ENCODE data around the gene COX18. TPM values are rescaled to one million over a fixed set of nuclear protein-coding genes. Genes with fewer than 3 reads are reported as not detected.

Gene COX18
- total RNA-seq, 1 experiment from 2014 or later, result 26.9 TPM

DNA sequence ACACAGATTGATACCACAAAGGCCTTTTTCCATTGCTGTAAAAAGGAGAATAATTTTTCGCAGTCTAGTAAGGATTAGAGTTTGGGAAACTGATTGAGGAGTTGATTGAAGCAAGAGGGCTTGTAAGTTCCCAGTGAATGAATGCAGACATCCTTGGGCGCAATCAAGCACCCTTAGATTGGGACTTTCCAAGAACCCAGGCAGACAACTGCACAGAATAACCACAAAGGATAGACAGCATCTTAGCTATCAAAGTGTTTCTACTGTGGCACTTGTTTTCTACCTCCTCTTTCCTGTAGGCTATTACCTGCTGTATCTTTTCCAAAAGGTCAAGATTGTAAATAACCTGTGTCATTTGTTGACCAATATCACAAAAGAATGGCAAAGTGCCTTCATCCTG, 2.6 kb downstream of the COX18 start:
- CTCF ChIA-PET, result no interaction called here
- peaks cover 8% of the 10 kb centered on the region for H3K4me1 Mint-ChIP-seq
- TF ChIP-seq, protein P1, sequence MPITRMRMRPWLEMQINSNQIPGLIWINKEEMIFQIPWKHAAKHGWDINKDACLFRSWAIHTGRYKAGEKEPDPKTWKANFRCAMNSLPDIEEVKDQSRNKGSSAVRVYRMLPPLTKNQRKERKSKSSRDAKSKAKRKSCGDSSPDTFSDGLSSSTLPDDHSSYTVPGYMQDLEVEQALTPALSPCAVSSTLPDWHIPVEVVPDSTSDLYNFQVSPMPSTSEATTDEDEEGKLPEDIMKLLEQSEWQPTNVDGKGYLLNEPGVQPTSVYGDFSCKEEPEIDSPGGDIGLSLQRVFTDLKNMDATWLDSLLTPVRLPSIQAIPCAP (CRISPR knock-in tag; IDR thresholded peaks at IDR 0.05), result no peak
- TF ChIP-seq GABPB1 (CRISPR knock-in tag; IDR thresholded peaks at IDR 0.05), result no peak
- TF ChIP-seq, protein P2, sequence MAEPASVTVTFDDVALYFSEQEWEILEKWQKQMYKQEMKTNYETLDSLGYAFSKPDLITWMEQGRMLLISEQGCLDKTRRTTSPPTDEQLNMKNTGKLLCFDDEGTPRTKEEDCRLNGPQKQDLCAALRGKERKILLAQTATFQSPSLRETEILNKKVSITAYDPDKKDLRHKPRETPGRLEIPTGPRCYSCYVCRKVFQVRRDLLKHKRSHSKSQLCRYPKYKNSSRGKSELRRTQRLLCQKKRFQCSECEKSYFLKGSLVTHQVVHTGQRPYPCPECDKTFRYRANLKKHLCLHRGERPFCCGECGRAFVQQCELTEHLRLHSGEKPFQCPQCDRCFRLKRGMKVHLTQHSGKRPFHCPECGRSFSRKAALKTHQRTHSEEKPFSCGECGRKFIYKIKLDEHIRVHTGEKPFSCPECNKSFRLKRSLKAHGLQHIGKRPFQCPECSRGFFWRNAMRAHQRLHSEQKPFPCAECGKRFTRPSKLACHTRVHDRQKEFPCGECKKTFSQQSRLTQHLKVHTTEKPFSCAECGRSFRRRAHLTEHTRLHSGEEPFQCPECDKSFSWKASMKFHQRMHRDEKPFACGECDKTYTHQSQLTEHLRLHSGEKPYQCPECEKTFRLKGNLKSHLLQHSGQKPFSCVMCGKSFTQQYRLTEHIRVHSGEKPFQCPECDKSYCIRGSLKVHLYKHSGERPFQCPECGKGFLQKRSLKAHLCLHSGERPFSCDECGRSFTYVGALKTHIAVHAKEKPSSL (CRISPR knock-in tag; conservative IDR thresholded peaks at IDR 0.05), result no peak
- no peak for TF ChIP-seq ZNF121 (CRISPR knock-in tag; IDR thresholded peaks at IDR 0.05)
- no peak for TF ChIP-seq TEAD4 (CRISPR knock-in tag; IDR thresholded peaks at IDR 0.05)
- no peak for TF ChIP-seq HMGA2 (CRISPR knock-in tag; IDR thresholded peaks at IDR 0.05)
- no peak for TF ChIP-seq MYBL2 (CRISPR knock-in tag; IDR thresholded peaks at IDR 0.05)
- H3K27me3 Mint-ChIP-seq (ENCODE audit: low read depth), result no peaks in the 10 kb centered on the region
- H3K4me3 Mint-ChIP-seq, result no peak overlapping the region
- POLR2A ChIA-PET, result no interaction called here
- H3K27ac Mint-ChIP-seq, result no peak overlapping the region
- no peak for DNase-seq (ENCODE audit: low spot score)
- H3K36me3 Mint-ChIP-seq, result peaks cover 16% of the 10 kb centered on the region; the same call in 1 of the 2 replicates
- no peaks in the 10 kb centered on the region for H3K9me3 Mint-ChIP-seq
- ATAC-seq, result no peak

DNA sequence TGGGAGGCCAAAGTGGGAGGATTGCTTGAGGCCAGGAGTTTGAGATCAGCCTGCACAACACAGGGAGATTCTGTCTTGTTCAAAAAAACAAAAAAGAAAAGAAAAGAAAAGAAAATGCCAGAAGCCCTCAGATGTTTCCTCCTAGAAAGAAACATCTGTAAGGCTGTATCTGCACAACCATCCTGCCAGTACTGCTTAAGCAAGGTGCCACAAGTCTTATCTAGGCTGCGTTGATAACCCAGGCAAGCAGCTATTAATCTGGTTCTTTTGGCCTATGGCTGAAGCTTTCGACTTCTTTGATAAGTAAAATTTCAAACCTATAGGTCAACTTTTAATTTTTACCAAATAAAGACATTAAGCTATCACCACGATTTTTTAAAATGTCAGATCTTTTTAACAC, 3.1 kb downstream of the COX18 start:
- peaks cover 20% of the 10 kb centered on the region for H3K36me3 Mint-ChIP-seq
- H3K4me3 Mint-ChIP-seq, result no peak overlapping the region
- no peak for ATAC-seq
- ChIA-PET POLR2A (no interaction called here), CTCF (no interaction called here)
- DNase-seq (ENCODE audit: low spot score), result no peak
- no peak overlapping the region for H3K27ac Mint-ChIP-seq
- TF ChIP-seq FOXJ3 (CRISPR knock-in tag; IDR thresholded peaks at IDR 0.05; ENCODE audit: borderline replicate concordance), result no peak
- TF ChIP-seq PRRX2 (CRISPR knock-in tag; IDR thresholded peaks at IDR 0.05), result no peak
- no peak for TF ChIP-seq NFATC4 (CRISPR knock-in tag; IDR thresholded peaks at IDR 0.05)
- TF ChIP-seq KAT7 (CRISPR knock-in tag; IDR thresholded peaks at IDR 0.05; ENCODE audit: borderline replicate concordance), result no peak
- TF ChIP-seq ZNF423 (CRISPR knock-in tag; IDR thresholded peaks at IDR 0.05), result no peak
- TF ChIP-seq ATF2 (CRISPR knock-in tag; IDR thresholded peaks at IDR 0.05; ENCODE audit: borderline replicate concordance, low read depth), result no peak
- TF ChIP-seq E2F4 (CRISPR knock-in tag; IDR thresholded peaks at IDR 0.05; ENCODE audit: borderline replicate concordance, low read depth), result no peak
- TF ChIP-seq ZNF232 (CRISPR knock-in tag; IDR thresholded peaks at IDR 0.05), result no peak
- TF ChIP-seq, protein P3, sequence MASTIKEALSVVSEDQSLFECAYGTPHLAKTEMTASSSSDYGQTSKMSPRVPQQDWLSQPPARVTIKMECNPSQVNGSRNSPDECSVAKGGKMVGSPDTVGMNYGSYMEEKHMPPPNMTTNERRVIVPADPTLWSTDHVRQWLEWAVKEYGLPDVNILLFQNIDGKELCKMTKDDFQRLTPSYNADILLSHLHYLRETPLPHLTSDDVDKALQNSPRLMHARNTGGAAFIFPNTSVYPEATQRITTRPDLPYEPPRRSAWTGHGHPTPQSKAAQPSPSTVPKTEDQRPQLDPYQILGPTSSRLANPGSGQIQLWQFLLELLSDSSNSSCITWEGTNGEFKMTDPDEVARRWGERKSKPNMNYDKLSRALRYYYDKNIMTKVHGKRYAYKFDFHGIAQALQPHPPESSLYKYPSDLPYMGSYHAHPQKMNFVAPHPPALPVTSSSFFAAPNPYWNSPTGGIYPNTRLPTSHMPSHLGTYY (CRISPR knock-in tag; IDR thresholded peaks at IDR 0.05), result no peak
- TF ChIP-seq, protein P4, sequence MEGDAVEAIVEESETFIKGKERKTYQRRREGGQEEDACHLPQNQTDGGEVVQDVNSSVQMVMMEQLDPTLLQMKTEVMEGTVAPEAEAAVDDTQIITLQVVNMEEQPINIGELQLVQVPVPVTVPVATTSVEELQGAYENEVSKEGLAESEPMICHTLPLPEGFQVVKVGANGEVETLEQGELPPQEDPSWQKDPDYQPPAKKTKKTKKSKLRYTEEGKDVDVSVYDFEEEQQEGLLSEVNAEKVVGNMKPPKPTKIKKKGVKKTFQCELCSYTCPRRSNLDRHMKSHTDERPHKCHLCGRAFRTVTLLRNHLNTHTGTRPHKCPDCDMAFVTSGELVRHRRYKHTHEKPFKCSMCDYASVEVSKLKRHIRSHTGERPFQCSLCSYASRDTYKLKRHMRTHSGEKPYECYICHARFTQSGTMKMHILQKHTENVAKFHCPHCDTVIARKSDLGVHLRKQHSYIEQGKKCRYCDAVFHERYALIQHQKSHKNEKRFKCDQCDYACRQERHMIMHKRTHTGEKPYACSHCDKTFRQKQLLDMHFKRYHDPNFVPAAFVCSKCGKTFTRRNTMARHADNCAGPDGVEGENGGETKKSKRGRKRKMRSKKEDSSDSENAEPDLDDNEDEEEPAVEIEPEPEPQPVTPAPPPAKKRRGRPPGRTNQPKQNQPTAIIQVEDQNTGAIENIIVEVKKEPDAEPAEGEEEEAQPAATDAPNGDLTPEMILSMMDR (IDR thresholded peaks at IDR 0.05), result no peak
- no peak for TF ChIP-seq MXD4 (CRISPR knock-in tag; IDR thresholded peaks at IDR 0.05; ENCODE audit: borderline replicate concordance)
- no peak for TF ChIP-seq ZNF416 (CRISPR knock-in tag; IDR thresholded peaks at IDR 0.05)
- TF ChIP-seq, protein P5, sequence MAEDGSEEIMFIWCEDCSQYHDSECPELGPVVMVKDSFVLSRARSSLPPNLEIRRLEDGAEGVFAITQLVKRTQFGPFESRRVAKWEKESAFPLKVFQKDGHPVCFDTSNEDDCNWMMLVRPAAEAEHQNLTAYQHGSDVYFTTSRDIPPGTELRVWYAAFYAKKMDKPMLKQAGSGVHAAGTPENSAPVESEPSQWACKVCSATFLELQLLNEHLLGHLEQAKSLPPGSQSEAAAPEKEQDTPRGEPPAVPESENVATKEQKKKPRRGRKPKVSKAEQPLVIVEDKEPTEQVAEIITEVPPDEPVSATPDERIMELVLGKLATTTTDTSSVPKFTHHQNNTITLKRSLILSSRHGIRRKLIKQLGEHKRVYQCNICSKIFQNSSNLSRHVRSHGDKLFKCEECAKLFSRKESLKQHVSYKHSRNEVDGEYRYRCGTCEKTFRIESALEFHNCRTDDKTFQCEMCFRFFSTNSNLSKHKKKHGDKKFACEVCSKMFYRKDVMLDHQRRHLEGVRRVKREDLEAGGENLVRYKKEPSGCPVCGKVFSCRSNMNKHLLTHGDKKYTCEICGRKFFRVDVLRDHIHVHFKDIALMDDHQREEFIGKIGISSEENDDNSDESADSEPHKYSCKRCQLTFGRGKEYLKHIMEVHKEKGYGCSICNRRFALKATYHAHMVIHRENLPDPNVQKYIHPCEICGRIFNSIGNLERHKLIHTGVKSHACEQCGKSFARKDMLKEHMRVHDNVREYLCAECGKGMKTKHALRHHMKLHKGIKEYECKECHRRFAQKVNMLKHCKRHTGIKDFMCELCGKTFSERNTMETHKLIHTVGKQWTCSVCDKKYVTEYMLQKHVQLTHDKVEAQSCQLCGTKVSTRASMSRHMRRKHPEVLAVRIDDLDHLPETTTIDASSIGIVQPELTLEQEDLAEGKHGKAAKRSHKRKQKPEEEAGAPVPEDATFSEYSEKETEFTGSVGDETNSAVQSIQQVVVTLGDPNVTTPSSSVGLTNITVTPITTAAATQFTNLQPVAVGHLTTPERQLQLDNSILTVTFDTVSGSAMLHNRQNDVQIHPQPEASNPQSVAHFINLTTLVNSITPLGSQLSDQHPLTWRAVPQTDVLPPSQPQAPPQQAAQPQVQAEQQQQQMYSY (CRISPR knock-in tag; IDR thresholded peaks at IDR 0.05), result no peak
- no peaks in the 10 kb centered on the region for H3K27me3 Mint-ChIP-seq (ENCODE audit: low read depth)
- peaks cover 8% of the 10 kb centered on the region for H3K4me1 Mint-ChIP-seq
- H3K9me3 Mint-ChIP-seq, result no peaks in the 10 kb centered on the region

Measured in WTC11 (cell line).